GM12878 (cell line): ENCODE results near the gene ITCH. TPM values are rescaled to one million over a fixed set of nuclear protein-coding genes. Genes with fewer than 3 reads are reported as not detected.

ENCODE experiments used
- ATAC-seq: fragments of 200-7000 bp; cut with Tn5 transposase; 3 replicates; pipeline ENCODE4 v1.9.1; 2020; ENCODE audit warnings: mild to moderate bottlenecking, moderate library complexity
- BruUV-seq: library from RNA; stranded (reverse); fragments of 400-500 nt; replicated peaks from 2 replicates; lab custom pipeline; 2021; lab: Mats Ljungman, UMichigan
- CTCF ChIA-PET: fragments of 300-600 bp; sonication (Branson Sonifier 250); formaldehyde crosslinking; extraction: SDS; loops from one replicate; lab custom pipeline; 2021; ENCODE audit warnings: inconsistent platforms; lab: Yijun Ruan, JAX
- POLR2A ChIA-PET: fragments of 350-600 bp; formaldehyde crosslinking; extraction: SDS; loops from one replicate; lab custom pipeline; 2021; ENCODE audit warnings: inconsistent platforms; lab: Charles Lee
- RAD21 ChIA-PET: fragments of 300-600 bp; sonication (Branson Sonifier 250); formaldehyde crosslinking; loops from one replicate; lab custom pipeline; 2023; ENCODE audit warnings: antibody characterized with exemption; ENCODE audit not compliant: unreplicated experiment; lab: Charles Lee
- SMC1A ChIA-PET: fragments of 300-600 bp; sonication (Branson Sonifier 250); formaldehyde crosslinking; loops from one replicate; lab custom pipeline; 2023; ENCODE audit not compliant: unreplicated experiment, uncharacterized antibody; lab: Charles Lee
- DNase-seq: peaks from one replicate; pipeline ENCODE4 v3.0.0-alpha.2; 2011; ENCODE audit warnings: low read depth, low spot score
- FAIRE-seq: peaks from 3 replicates; lab custom pipeline; 2011; peaks lifted over from hg19 to GRCh38; lab: Jason Lieb, UNC
- H2AFZ ChIP-seq: 2 replicates; pipeline ENCODE4 v1.6.0; 2011; ENCODE audit warnings: low read depth, low read length, control low read depth; ENCODE audit not compliant: control insufficient read depth
- H3K27ac ChIP-seq: 2 replicates; pipeline ENCODE4 v1.5.1; 2011; ENCODE audit warnings: control low read depth; ENCODE audit not compliant: control insufficient read depth, insufficient read depth
- H3K27me3 ChIP-seq, 2 experiments: replicated peaks in 1 of 2; 2 replicates each; pipeline versions ENCODE4 v1.6.0 to v1.6.1; 2011; ENCODE audit warnings: low read length in 1 of 2; ENCODE audit not compliant: control insufficient read depth in 2 of 2, insufficient read depth in 2 of 2
- H3K36me3 ChIP-seq, 2 experiments: 2 replicates each; pipeline ENCODE4 v1.5.1; 2011; ENCODE audit warnings: low read length in 1 of 2; ENCODE audit not compliant: control insufficient read depth in 2 of 2, insufficient read depth in 2 of 2
- H3K4me1 ChIP-seq: 2 replicates; pipeline ENCODE4 v1.6.1; 2011; ENCODE audit warnings: mild to moderate bottlenecking, low read length, moderate library complexity, mixed read lengths; ENCODE audit not compliant: control insufficient read depth, insufficient read depth
- H3K4me2 ChIP-seq: 2 replicates; pipeline ENCODE4 v1.6.0; 2011; ENCODE audit warnings: control low read depth; ENCODE audit not compliant: control insufficient read depth, insufficient read depth
- H3K4me3 ChIP-seq: fragments of 200-600 bp; sonication (generic); 2 replicates; pipeline ENCODE4 v1.5.1; 2016
- H3K79me2 ChIP-seq: 2 replicates; pipeline ENCODE4 v1.6.0; 2011; ENCODE audit warnings: low read length; ENCODE audit not compliant: control insufficient read depth, insufficient read depth
- H3K9ac ChIP-seq: 2 replicates; pipeline ENCODE4 v1.8.0; 2011; ENCODE audit warnings: low read length, control low read depth, mixed read lengths; ENCODE audit not compliant: control insufficient read depth, insufficient read depth
- H3K9me3 ChIP-seq: replicated peaks from 3 replicates; pipeline ENCODE4 v1.5.1; 2011; ENCODE audit warnings: mild to moderate bottlenecking, low read length; ENCODE audit not compliant: control insufficient read depth, insufficient read depth
- H4K20me1 ChIP-seq: 2 replicates; pipeline ENCODE4 v1.6.0; 2011; ENCODE audit not compliant: control insufficient read depth, insufficient read depth
- CHD1 ChIP-seq: IDR thresholded peaks from 2 replicates; pipeline ENCODE4 v1.6.1; 2012; ENCODE audit warnings: low read depth, low read length, improper control_type of control experiment
- E2F8 ChIP-seq: fragments of 450-650 bp; IDR thresholded peaks from 2 replicates; pipeline ENCODE4 v1.6.1; 2018; ENCODE audit warnings: mild to moderate bottlenecking, low read depth, moderate library complexity; ENCODE audit not compliant: partially characterized antibody
- KAT2A ChIP-seq: conservative IDR thresholded peaks from 2 replicates; pipeline ENCODE4 v1.6.1; 2011; ENCODE audit warnings: low read depth, low read length; ENCODE audit not compliant: control insufficient read depth
- RELA ChIP-seq: fragments of 450-650 bp; IDR thresholded peaks from 2 replicates; pipeline ENCODE4 v1.8.0; 2014; ENCODE audit warnings: borderline replicate concordance; ENCODE audit not compliant: partially characterized antibody
- TCF7 ChIP-seq: IDR thresholded peaks from 2 replicates; pipeline ENCODE4 v1.6.1; 2014; ENCODE audit warnings: antibody characterized with exemption, borderline replicate concordance
- ZBTB11 ChIP-seq: fragments of 450-650 bp; formaldehyde crosslinking; IDR thresholded peaks from 2 replicates; pipeline ENCODE4 v1.5.0; 2022; ENCODE audit warnings: mild to moderate bottlenecking, missing genetic modification characterization
- WGBS: methylation state at CpG from one replicate; pipeline ENCODE4 v1.1.6; 2016; ENCODE audit warnings: low lambda C conversion rate; ENCODE audit not compliant: insufficient replicate concordance, insufficient coverage; ENCODE audit errors: missing lambda C conversion rate; 5-methylcytosine and 5-hydroxymethylcytosine counted together
- in situ Hi-C: fragments of 300-500 bp; cut with MboI; formaldehyde crosslinking; loops from 9 replicates; pipeline ENCODE4 v1.14.3; 2018; ENCODE audit warnings: mixed read lengths
- intact Hi-C: fragments of 100-400 bp; cut with micrococcal nuclease; formaldehyde crosslinking; loops from one replicate; pipeline ENCODE4 v1.14.2; 2022; ENCODE audit not compliant: unreplicated experiment
- microRNA counts: library from miRNA; unstranded; fragments of <30 nt; microRNA quantifications from one replicate; lab custom pipeline; 2016
- microRNA-seq: library from miRNA; unstranded; fragments of <30 nt; microRNA quantifications from one replicate; pipeline ENCODE4, GENCODE V29; 2018
- polyA plus RNA-seq, 11 experiments: library from polyadenylated mRNA; depleted of rRNA in 4 of 11; unstranded in 6 of 11; stranded (reverse) in 5 of 11; fragments of >200 nt; fragmentation: Nextera tagmentation in 4 of 11; fragmentation: Illumina TruSeq in 1 of 11; extraction: Ambion mirVana in 4 of 11; extraction: Trizol in 1 of 11; gene quantifications; 1 replicate in 1 of 11; 2 replicates in 10 of 11; pipeline versions ENCODE4 v1.2.1 to v1.2.3, GENCODE V29; 2011 to 2016; ENCODE audit warnings: inconsistent platforms in 2 of 11, missing spikeins in 2 of 11, low read depth in 1 of 11
- small RNA-seq: library from RNA; depleted of rRNA; stranded (forward); fragments of <200 nt; gene quantifications from one replicate; pipeline ENCODE3, GENCODE V24; 2014
- total RNA-seq, 4 experiments: library from RNA; depleted of rRNA in 3 of 4; stranded (reverse); fragments of >200 nt in 3 of 4; fragmentation: Illumina TruSeq in 1 of 4; extraction: Trizol in 1 of 4; gene quantifications; 2 replicates each; pipeline versions ENCODE4 v1.2.1 to v1.2.3, GENCODE V29; 2013 to 2021

Gene ITCH
- total and polyA plus RNA-seq, 10 of the 15 experiments (the other 5 are each of a cell fraction or from before 2014, with no cell fraction given) = 7.5 to 46.1 (median 21.5) TPM

GRCh38 chr20:34560141-34560523 lies 197.1 kb downstream of the ITCH start (continued):
- TF ChIP-seq CHD1 (no peak), TCF7 (no peak), ZBTB11 (CRISPR knock-in tag) (no peak), RELA (no peak)

- Histone ChIP-seq H3K4me3 (no peak overlapping the region), H3K9me3 (no peaks in the 10 kb centered on the region), H3K79me2 (no peaks in the 10 kb centered on the region), H3K9ac (no peak overlapping the region), H2AFZ (no peak overlapping the region), H3K4me2 (no peak overlapping the region), H3K36me3 (peaks cover 0 to 2% of the 10 kb centered on the region in 2 experiments; a peak in 2 of 4 replicates), H3K27me3 (no peaks in the 10 kb centered on the region), H3K4me1 (no peaks in the 10 kb centered on the region), H4K20me1 (no peaks in the 10 kb centered on the region), H3K27ac (no peak overlapping the region)
- FAIRE-seq (no peak), ATAC-seq (no peak), DNase-seq (no peak)
- intact Hi-C loops (no loop called here), in situ Hi-C loops (no loop called here)
- SMC1A ChIA-PET = no interaction called here
- no TSS peak for BruUV-seq
- POLR2A ChIA-PET = no interaction called here
- CTCF ChIA-PET = interaction anchor here (1.0 to 4.0 kb wide), 3 partner anchors 147 to 209 kb away, joined by 3 to 29 read pairs (median 3); no protein-coding TSS in a partner anchor
- TF ChIP-seq E2F8 (no peak), KAT2A (no peak)
- RAD21 ChIA-PET = no interaction called here
- WGBS = 79% methylated on average over 7 of the region's 7 CpGs
Observed at GRCh38 chr20:34560614-34561013, 197.5 kb downstream of the ITCH start.

MicroRNAs encoded within 50 kb of the gene (microRNA counts, 767-probe panel; counts per million panel counts)
- 1,650 counts per million, percentile 63 among the panel's probes with 10 or more counts for microRNA hsa-miR-644a (lab: Ali Mortazavi, UCI)

Small RNAs within 50 kb of the gene (microRNA-seq; reads per million reads assigned to microRNA genes)
- not detected for gene MIR644A

Small RNAs within 50 kb of the gene (small RNA-seq; reads per million reads assigned to genes)
- gene AL356299.1 = not detected
- not detected for gene MIR644A
- gene RF00019 = not detected

Other genes with a start within 250 kb of the ITCH start
- not detected in 2 replicates for gene ASIP, start 121.8 kb upstream of the ITCH start, total RNA-seq (2014; rRNA removed)
- not detected in 2 replicates for gene ASIP, start 121.8 kb upstream of the ITCH start, total RNA-seq (2014; rRNA removed; fragmentation: Illumina TruSeq; extraction: Trizol)
- gene ASIP, start 121.8 kb upstream of the ITCH start, total RNA-seq (2021) = not detected in 2 replicates
- not detected in 2 replicates for gene ASIP, start 121.8 kb upstream of the ITCH start, polyA plus RNA-seq (2011; rRNA removed)
- gene ASIP, start 121.8 kb upstream of the ITCH start, polyA plus RNA-seq (2014; fragmentation: Illumina TruSeq; extraction: Trizol) = not detected in 2 replicates
- not detected for gene ASIP, start 121.8 kb upstream of the ITCH start, polyA plus RNA-seq (2014; fragmentation: Nextera tagmentation; extraction: Ambion mirVana)
- 0.29 TPM in 1 of 2 replicates, not detected in the other for gene ASIP, start 121.8 kb upstream of the ITCH start, polyA plus RNA-seq (2014; rRNA removed)
- not detected for gene ASIP, start 121.8 kb upstream of the ITCH start, polyA plus RNA-seq (2016; fragmentation: Nextera tagmentation; extraction: Ambion mirVana)
- gene AHCY, start 59.9 kb upstream of the ITCH start, total RNA-seq (2014; rRNA removed) = 192 and 198 TPM in 2 replicates
- gene AHCY, start 59.9 kb upstream of the ITCH start, total RNA-seq (2014; rRNA removed; fragmentation: Illumina TruSeq; extraction: Trizol) = 151 and 163 TPM in 2 replicates
- gene AHCY, start 59.9 kb upstream of the ITCH start, total RNA-seq (2021) = 223 and 233 TPM in 2 replicates
- gene AHCY, start 59.9 kb upstream of the ITCH start, polyA plus RNA-seq (2011; rRNA removed) = 128 and 208 TPM in 2 replicates
- 138 and 204 TPM in 2 replicates for gene AHCY, start 59.9 kb upstream of the ITCH start, polyA plus RNA-seq (2014; fragmentation: Illumina TruSeq; extraction: Trizol)
- 100 to 1,000 TPM in 1 of 2 experiments, 10 to 100 TPM in 1; 84.9 to 116 TPM for gene AHCY, start 59.9 kb upstream of the ITCH start, polyA plus RNA-seq (2014; fragmentation: Nextera tagmentation; extraction: Ambion mirVana)
- gene AHCY, start 59.9 kb upstream of the ITCH start, polyA plus RNA-seq (2014; rRNA removed) = 218 and 247 TPM in 2 replicates
- gene AHCY, start 59.9 kb upstream of the ITCH start, polyA plus RNA-seq (2016; fragmentation: Nextera tagmentation; extraction: Ambion mirVana) = 100 to 1,000 TPM; 129 to 134 TPM
- gene DYNLRB1, start 153.1 kb downstream of the ITCH start, total RNA-seq (2014; rRNA removed) = 114 and 129 TPM in 2 replicates
- gene DYNLRB1, start 153.1 kb downstream of the ITCH start, total RNA-seq (2014; rRNA removed; fragmentation: Illumina TruSeq; extraction: Trizol) = 132 and 149 TPM in 2 replicates
- 87.9 and 92.5 TPM in 2 replicates for gene DYNLRB1, start 153.1 kb downstream of the ITCH start, total RNA-seq (2021)
- gene DYNLRB1, start 153.1 kb downstream of the ITCH start, polyA plus RNA-seq (2011; rRNA removed) = 81.4 and 135 TPM in 2 replicates
- gene DYNLRB1, start 153.1 kb downstream of the ITCH start, polyA plus RNA-seq (2014; fragmentation: Illumina TruSeq; extraction: Trizol) = 250 and 313 TPM in 2 replicates
- gene DYNLRB1, start 153.1 kb downstream of the ITCH start, polyA plus RNA-seq (2014; fragmentation: Nextera tagmentation; extraction: Ambion mirVana) = 100 to 1,000 TPM; 185 to 189 TPM
- 97.9 and 123 TPM in 2 replicates for gene DYNLRB1, start 153.1 kb downstream of the ITCH start, polyA plus RNA-seq (2014; rRNA removed)
- gene DYNLRB1, start 153.1 kb downstream of the ITCH start, polyA plus RNA-seq (2016; fragmentation: Nextera tagmentation; extraction: Ambion mirVana) = 100 to 1,000 TPM; 171 to 194 TPM
- 0.16 and 1.1 TPM in 2 replicates for gene MAP1LC3A, start 195.4 kb downstream of the ITCH start, total RNA-seq (2014; rRNA removed)
- gene MAP1LC3A, start 195.4 kb downstream of the ITCH start, total RNA-seq (2014; rRNA removed; fragmentation: Illumina TruSeq; extraction: Trizol) = 0.27 TPM in 1 of 2 replicates, not detected in the other
- 0.44 and 0.69 TPM in 2 replicates for gene MAP1LC3A, start 195.4 kb downstream of the ITCH start, total RNA-seq (2021)
- not detected in 2 replicates for gene MAP1LC3A, start 195.4 kb downstream of the ITCH start, polyA plus RNA-seq (2011; rRNA removed)
- not detected in 2 replicates for gene MAP1LC3A, start 195.4 kb downstream of the ITCH start, polyA plus RNA-seq (2014; fragmentation: Illumina TruSeq; extraction: Trizol)
- gene MAP1LC3A, start 195.4 kb downstream of the ITCH start, polyA plus RNA-seq (2014; fragmentation: Nextera tagmentation; extraction: Ambion mirVana) = not detected
- 0.35 and 0.60 TPM in 2 replicates for gene MAP1LC3A, start 195.4 kb downstream of the ITCH start, polyA plus RNA-seq (2014; rRNA removed)
- 1 to 10 TPM in 1 of 2 experiments, under 1 TPM in 1; 0.33 to 1.2 TPM for gene MAP1LC3A, start 195.4 kb downstream of the ITCH start, polyA plus RNA-seq (2016; fragmentation: Nextera tagmentation; extraction: Ambion mirVana)